ENCODE results near the gene DAPK1.

DNA sequence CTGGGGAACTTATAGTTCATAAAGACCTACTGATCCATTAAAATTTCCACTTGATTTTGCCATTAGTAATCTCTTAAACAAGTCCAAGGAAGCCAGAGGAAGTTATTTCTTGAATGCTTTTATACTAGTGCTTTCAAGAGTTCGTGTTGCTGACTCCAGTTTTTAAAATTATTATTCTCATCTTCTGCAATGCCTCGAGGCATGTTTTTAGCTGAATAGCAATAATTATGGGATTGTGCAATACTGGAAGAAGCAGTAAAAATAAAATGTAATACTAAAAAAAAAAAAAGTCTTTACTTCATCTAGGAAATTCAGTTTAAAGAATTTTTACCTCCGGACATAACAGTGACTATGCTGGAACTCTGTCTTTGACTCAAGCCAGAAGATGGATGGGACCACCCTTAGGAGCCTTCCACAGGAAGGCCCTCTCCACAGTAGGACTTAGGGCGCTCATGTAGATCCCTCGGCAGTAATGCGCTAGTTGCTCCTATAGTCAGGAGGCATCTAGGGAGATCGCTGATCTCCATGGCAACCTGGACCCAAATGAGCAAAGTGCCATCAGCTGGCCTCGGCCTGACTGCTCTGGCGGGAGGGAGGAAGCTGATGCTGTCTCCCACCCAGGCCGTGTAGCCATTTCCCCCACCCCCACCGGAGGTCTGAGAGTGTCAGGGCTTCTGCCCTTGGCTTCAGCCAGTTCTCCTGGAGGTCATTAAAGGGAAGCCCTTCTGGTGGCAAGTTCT, 56.7 kb downstream of the DAPK1 start:
- TF ChIP-seq, protein P1, sequence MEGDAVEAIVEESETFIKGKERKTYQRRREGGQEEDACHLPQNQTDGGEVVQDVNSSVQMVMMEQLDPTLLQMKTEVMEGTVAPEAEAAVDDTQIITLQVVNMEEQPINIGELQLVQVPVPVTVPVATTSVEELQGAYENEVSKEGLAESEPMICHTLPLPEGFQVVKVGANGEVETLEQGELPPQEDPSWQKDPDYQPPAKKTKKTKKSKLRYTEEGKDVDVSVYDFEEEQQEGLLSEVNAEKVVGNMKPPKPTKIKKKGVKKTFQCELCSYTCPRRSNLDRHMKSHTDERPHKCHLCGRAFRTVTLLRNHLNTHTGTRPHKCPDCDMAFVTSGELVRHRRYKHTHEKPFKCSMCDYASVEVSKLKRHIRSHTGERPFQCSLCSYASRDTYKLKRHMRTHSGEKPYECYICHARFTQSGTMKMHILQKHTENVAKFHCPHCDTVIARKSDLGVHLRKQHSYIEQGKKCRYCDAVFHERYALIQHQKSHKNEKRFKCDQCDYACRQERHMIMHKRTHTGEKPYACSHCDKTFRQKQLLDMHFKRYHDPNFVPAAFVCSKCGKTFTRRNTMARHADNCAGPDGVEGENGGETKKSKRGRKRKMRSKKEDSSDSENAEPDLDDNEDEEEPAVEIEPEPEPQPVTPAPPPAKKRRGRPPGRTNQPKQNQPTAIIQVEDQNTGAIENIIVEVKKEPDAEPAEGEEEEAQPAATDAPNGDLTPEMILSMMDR (IDR thresholded peaks at IDR 0.05), result no peak
- no peak for TF ChIP-seq POLR2A (IDR thresholded peaks at IDR 0.05)
